Erythroblast (primary cell): ENCODE results near the gene CRELD1.

Experiments used
- DNase-seq, 2 experiments: peaks; one replicate each; lab custom pipeline; 2025; lab: John Stamatoyannopoulos, UW
- GATA1 ChIP-seq: IDR thresholded peaks from 2 replicates; pipeline ENCODE4 v1.6.1; 2011; ENCODE audit warnings: low read depth, mild to moderate bottlenecking, control low read depth, low read length, moderate library complexity
- POLR2A ChIP-seq: IDR thresholded peaks from 2 replicates; pipeline ENCODE4 v1.6.1; 2011; ENCODE audit warnings: mild to moderate bottlenecking, low read length

Gene CRELD1

DNA sequence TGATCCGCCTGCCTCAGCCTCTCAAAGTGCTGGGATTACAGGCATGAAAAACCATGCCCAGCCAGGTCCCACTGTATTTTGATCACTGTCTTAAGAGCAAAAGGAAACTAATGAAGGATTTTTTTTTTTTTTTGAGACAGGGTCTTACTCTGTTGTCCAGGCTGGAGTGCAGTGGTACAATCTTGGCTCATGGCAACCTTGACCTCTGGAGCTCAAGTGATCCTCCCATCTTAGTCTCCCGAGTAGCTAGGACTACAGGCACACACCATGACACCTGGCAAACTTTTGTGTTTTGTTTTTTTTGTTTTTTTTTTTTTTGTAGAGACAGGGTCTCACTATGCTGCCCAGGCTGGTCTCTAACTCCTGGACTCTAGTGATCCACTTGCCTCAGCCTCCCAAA, 46.6 kb downstream of the CRELD1 start:
- DNase-seq = no peak
- TF ChIP-seq GATA1 (no peak), POLR2A (no peak)

DNA sequence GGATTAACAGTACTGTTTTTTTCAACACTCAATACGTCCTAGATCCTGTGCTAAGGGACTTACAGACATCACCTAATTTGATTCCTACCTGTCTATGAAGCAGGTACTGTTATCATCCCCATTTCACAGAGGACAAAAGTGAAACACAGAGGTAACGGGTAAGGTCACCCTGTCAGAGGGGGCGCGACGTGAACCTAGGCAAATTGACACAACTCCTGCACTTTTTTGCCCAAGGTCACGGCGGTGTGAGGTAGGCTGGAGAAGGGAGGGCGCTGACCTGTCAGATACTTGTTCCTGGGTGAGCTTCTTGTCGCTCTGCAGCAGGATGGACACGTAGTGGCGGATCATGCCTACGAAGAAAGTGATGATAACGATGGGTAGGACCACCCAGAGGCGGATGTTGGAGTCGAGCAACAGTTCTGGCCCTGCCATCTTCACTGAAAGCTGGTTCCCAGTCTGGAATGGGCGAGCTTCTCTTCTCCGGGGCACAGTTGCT, 52.6 kb downstream of the CRELD1 start:
- DNase-seq = peak in 1 of 2 experiments; percentile 87
- TF ChIP-seq POLR2A (no peak), GATA1 (no peak)

DNA sequence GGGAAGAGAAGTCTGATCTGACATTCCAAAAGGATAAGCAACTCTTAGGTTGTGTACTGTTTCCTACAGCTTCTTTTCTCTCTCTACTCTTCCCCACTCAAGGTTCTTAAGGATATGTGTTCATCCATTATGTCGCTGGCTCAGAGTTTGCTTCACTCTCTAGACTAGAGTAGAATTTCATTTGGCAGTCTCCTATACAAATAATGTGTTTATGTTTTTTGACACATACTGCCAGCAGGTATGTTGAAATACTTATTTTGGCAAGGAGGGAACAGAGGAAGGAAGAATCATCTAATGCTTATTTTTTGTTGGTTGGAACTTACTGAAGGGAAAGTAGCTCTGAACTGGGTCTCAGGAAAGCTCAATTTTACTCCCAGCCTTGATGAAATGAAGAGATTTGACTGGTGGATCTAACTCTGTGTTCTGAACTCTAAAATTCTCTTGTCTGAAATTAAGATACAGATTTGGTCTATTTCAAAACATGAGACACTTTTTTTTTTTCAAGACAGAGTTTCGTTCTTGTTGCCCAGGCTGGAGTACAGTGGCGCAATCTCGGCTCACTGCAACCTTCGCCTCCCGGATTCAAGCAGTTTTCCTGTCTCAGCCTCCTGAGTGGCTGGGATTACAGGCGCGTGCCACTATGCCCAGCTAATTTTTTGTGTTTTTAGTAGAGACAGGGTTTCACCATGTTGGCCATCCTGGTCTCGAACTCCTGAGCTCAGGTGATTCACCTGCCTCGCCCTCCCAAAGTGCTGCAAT, 60.6 kb downstream of the CRELD1 start:
- DNase-seq = no peak
- TF ChIP-seq GATA1 (no peak), POLR2A (no peak)
